Nephron progenitor cell (in vitro differentiated cells): Measurements from ENCODE around the gene EFNB2.

ENCODE experiments used
- DNase-seq: peaks from one replicate; pipeline ENCODE4 v3.0.0; 2021
- H3K27ac Mint-ChIP-seq: 2 replicates; pipeline ENCODE4 v1.8.0; 2021; ENCODE audit warnings: mild to moderate bottlenecking, moderate library complexity, mixed read lengths
- H3K27me3 Mint-ChIP-seq: 2 replicates; pipeline ENCODE4 v1.8.0; 2021; ENCODE audit warnings: mild to moderate bottlenecking, low read depth, mixed read lengths; ENCODE audit not compliant: poor library complexity
- H3K36me3 Mint-ChIP-seq: 2 replicates; pipeline ENCODE4 v1.8.0; 2021; ENCODE audit warnings: low read depth, mixed read lengths
- H3K4me1 Mint-ChIP-seq: 2 replicates; pipeline ENCODE4 v1.8.0; 2021; ENCODE audit warnings: mixed read lengths
- H3K4me3 Mint-ChIP-seq: 2 replicates; pipeline ENCODE4 v1.8.0; 2021; ENCODE audit warnings: mild to moderate bottlenecking, moderate library complexity, mixed read lengths
- H3K9me3 Mint-ChIP-seq: 2 replicates; pipeline ENCODE4 v1.8.0; 2021; ENCODE audit warnings: mild to moderate bottlenecking, moderate library complexity, mixed read lengths
- TF ChIP-seq, protein P1 (sequence below): fragments of 200-600 bp; sonication (generic); IDR thresholded peaks from 2 replicates; pipeline ENCODE4 v1.5.0; 2021; ENCODE audit warnings: antibody characterized with exemption

Gene EFNB2

DNA sequence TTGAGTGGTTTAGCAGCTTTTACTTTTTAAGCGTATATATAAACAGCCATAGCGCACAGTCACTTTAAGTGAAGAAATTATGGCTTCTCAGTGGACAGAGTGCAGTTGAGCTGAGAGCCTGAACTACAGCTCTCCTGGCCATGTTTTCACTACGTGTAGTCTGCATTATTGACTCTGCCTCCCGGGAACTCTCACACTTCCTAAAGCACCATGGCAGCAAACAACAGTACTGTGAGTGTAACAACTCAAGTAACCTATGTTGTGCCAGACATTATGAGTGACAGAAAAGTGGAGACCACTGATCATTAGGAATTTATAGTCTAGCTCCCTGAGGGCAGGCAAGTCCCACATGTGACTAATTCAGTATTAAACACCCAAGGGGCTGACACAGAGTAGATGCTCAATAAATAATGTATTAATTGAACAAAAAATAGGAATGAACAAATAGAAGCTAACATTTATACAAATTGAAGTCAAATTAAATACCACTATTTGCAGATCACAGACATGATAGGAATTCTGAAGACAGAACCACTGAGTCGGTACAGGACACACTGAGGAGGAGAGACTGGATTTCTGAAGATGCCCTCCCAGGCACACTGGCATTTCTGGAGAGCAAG is 19.7 kb downstream of the EFNB2 start:
- no peaks in the 10 kb centered on the region for H3K27me3 Mint-ChIP-seq
- peaks cover 82% of the 10 kb centered on the region for H3K4me1 Mint-ChIP-seq
- TF ChIP-seq, protein P1, sequence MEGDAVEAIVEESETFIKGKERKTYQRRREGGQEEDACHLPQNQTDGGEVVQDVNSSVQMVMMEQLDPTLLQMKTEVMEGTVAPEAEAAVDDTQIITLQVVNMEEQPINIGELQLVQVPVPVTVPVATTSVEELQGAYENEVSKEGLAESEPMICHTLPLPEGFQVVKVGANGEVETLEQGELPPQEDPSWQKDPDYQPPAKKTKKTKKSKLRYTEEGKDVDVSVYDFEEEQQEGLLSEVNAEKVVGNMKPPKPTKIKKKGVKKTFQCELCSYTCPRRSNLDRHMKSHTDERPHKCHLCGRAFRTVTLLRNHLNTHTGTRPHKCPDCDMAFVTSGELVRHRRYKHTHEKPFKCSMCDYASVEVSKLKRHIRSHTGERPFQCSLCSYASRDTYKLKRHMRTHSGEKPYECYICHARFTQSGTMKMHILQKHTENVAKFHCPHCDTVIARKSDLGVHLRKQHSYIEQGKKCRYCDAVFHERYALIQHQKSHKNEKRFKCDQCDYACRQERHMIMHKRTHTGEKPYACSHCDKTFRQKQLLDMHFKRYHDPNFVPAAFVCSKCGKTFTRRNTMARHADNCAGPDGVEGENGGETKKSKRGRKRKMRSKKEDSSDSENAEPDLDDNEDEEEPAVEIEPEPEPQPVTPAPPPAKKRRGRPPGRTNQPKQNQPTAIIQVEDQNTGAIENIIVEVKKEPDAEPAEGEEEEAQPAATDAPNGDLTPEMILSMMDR: no peak
- DNase-seq: no peak
- H3K4me3 Mint-ChIP-seq: no peak overlapping the region
- H3K9me3 Mint-ChIP-seq: peaks cover 6% of the 10 kb centered on the region
- H3K36me3 Mint-ChIP-seq: peaks cover 64% of the 10 kb centered on the region
- no peak overlapping the region for H3K27ac Mint-ChIP-seq

DNA sequence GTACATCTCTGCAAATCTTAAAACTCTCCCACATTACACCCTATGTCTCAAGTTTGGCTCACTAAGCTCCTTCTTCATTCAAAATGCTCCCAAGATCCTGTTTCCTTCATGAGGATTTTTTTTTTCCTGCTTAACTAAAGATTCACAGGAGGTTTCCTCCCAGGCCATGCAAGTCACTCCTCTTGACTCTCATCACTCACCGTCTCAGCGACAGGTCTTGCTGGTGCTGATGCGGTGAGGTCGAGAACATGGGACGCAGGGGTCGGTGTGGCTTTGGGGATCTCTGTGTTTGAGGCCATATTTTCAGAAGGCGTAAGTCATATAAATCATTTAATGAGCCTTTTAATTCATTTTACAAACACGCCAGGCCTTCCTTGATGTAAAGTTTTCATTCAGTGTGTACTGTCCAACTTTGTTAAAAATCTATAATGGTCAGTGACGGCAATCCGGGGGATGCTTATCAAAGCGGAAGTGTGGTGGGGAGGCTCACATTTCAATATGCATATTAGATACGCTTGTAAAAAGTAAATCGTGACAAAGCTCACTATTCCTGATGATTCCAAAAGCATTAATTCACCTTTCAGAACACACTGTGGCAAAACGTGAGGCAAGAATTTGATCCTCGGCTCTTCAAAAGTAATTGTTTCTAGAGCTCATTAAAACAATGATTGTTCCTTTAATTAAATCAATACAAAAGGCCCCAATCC is 20.4 kb downstream of the EFNB2 start:
- Mint-ChIP-seq H3K36me3 (peaks cover 70% of the 10 kb centered on the region), H3K27me3 (no peaks in the 10 kb centered on the region), H3K4me1 (peaks cover 76% of the 10 kb centered on the region), H3K4me3 (peak overlapping the region; percentile 51), H3K27ac (peak overlapping the region; percentile 7), H3K9me3 (peaks cover 6% of the 10 kb centered on the region)
- TF ChIP-seq, protein P1: no peak
- DNase-seq: no peak

DNA sequence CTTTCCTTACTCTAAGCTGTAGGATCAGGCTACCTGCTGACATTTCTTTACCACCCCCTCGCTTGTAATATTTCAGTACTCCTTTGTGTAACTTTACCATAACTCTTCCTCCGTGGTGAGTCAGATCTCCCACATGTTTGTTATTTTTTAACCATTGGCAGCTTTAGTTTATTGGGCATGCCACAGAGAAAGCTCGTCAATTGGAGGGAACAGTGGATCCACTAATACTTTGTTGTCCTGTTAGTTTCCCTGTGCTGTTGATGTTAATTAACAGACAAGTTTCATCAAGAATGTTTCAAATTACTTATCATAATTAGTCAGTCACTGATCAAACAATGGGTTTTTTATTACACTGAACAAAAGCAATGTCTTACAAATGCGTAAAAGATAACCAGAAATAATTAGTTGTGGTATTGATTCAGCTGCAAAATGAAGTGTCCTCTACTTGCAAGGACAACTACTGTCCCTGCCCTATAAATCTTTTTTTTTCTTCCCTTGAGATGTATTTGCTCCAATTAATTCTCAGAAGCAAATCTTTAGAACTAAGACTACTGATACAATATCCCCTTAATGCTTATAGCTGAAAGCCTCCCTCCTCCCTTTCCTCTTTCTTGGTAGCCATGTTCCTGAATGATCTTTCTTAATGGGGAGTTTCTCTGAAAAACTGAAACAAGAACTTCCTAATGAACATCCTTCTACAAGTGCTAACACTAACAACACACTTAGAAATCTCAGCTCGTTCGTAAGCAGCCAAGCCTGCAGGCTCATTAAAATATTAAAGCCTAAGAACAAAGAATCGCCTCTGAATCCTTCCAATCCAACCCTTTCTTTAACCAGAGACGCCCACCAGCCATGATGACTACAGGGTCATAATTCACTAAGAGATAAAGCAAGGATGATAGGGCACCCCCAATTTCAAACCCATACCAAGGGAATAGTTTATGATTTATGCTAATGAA is 22.2 kb downstream of the EFNB2 start:
- Mint-ChIP-seq H3K27me3 (no peaks in the 10 kb centered on the region), H3K36me3 (peaks cover 83% of the 10 kb centered on the region), H3K4me1 (peaks cover 66% of the 10 kb centered on the region), H3K9me3 (peaks cover 6% of the 10 kb centered on the region), H3K27ac (peak overlapping the region; percentile 88), H3K4me3 (peak overlapping the region; percentile 37)
- TF ChIP-seq, protein P1: no peak
- no peak for DNase-seq

DNA sequence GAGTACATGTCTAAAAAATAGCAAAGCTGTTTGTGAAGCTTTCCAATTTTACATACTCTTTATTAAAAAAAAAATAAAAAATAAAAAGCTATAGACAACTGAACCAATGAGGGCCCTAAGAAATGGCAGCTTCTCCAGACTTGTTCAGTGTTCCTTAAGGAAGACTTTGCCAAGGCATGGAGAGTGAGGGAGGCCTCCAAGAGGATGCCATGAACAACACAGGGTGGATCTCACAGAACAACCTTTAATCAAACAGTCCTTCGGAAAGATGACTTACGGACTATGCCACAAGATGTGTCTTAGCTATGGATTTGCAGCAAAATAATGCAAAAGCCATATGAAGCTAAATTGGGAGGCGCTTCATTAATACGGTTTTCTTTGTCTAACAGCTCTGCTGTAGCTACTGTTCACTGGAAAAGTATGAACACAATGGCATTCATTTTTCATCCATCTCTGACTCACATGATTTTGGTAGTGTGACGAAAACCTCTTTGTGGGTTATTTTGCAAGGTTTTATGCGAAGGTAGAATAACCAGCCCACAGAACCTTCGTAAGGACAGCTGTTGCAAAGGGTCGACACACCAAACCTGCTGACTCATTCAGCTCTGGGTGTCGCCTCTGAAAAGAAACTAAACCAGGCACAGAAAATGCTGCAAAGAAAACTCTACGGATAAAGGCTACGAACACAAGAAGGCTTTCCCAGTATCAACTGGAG is 27.7 kb downstream of the EFNB2 start:
- Mint-ChIP-seq H3K27me3 (no peaks in the 10 kb centered on the region), H3K27ac (peak overlapping the region; percentile 94), H3K4me1 (peaks cover 51% of the 10 kb centered on the region), H3K9me3 (peaks cover 6% of the 10 kb centered on the region), H3K36me3 (peaks cover 94% of the 10 kb centered on the region), H3K4me3 (no peak overlapping the region)
- DNase-seq: no peak
- TF ChIP-seq, protein P1: no peak

DNA sequence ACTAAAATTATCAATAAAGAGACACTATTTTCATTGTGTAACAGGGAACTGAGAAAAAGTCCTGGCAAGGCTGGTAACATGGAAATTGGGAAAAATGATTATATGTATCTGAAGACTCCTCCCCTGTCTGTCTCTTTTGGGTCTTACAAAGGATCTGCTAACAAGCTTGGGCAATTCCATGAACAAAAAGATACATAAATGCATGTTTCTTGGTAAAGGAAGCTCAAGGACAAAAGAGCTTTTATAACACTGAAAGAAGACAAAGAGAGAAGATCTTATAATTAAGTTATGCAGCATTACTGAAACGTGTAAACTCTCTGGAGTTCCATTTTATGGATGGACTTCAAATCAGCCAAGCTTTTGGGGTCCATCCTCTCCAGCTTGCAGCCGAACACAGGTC is 29.2 kb downstream of the EFNB2 start:
- H3K27me3 Mint-ChIP-seq: no peaks in the 10 kb centered on the region
- H3K9me3 Mint-ChIP-seq: no peaks in the 10 kb centered on the region
- peaks cover 55% of the 10 kb centered on the region for H3K4me1 Mint-ChIP-seq
- H3K27ac Mint-ChIP-seq: no peak overlapping the region
- peaks cover 92% of the 10 kb centered on the region for H3K36me3 Mint-ChIP-seq
- TF ChIP-seq, protein P1: no peak
- H3K4me3 Mint-ChIP-seq: no peak overlapping the region
- no peak for DNase-seq
